Parathyroid adenoma (tissue), 2 donors: ENCODE data around the gene E2F3.
"Not testable (repeated sequence)": the region's sequence is repeated elsewhere in the genome, so short reads cannot be mapped to it uniquely, and the experiment has no call there.

Experiments
- H2AFZ ChIP-seq: fragments of 300-600 bp; sonication (generic); one replicate; pipeline ENCODE4 v1.7.0; 2017; ENCODE audit warnings: antibody characterized with exemption, mild to moderate bottlenecking
- H3K27ac ChIP-seq: fragments of 300-600 bp; sonication (generic); one replicate; pipeline ENCODE4 v1.7.0; 2017
- H3K27me3 ChIP-seq: fragments of 300-600 bp; sonication (generic); one replicate; pipeline ENCODE4 v1.7.0; 2017; ENCODE audit warnings: low read length; ENCODE audit not compliant: control insufficient read depth, insufficient read depth
- H3K36me3 ChIP-seq: fragments of 300-600 bp; sonication (generic); one replicate; pipeline ENCODE4 v1.7.0; 2017; ENCODE audit warnings: low read length; ENCODE audit not compliant: control insufficient read depth, insufficient read depth
- H3K4me1 ChIP-seq: fragments of 300-600 bp; sonication (generic); one replicate; pipeline ENCODE4 v1.7.0; 2017; ENCODE audit warnings: control low read depth
- H3K4me2 ChIP-seq: fragments of 300-600 bp; sonication (generic); one replicate; pipeline ENCODE4 v1.7.0; 2017; ENCODE audit warnings: low read length
- H3K4me3 ChIP-seq: fragments of 300-600 bp; sonication (generic); one replicate; pipeline ENCODE4 v1.7.0; 2017; ENCODE audit warnings: low read depth, low read length
- H3K79me2 ChIP-seq: fragments of 300-600 bp; sonication (generic); one replicate; pipeline ENCODE4 v1.7.0; 2017; ENCODE audit warnings: control low read depth
- H3K9ac ChIP-seq: fragments of 300-600 bp; sonication (generic); one replicate; pipeline ENCODE4 v1.7.0; 2017; ENCODE audit warnings: mild to moderate bottlenecking
- H3K9me3 ChIP-seq: fragments of 300-600 bp; sonication (generic); one replicate; pipeline ENCODE4 v1.7.0; 2017; ENCODE audit warnings: low read length; ENCODE audit not compliant: control insufficient read depth
- TF ChIP-seq, protein P1 (sequence below): fragments of 300-600 bp; sonication (generic); IDR thresholded peaks from one replicate; pipeline ENCODE4 v1.7.0; 2017; ENCODE audit warnings: antibody characterized with exemption, mild to moderate bottlenecking
- donor health status: primary hyperparathyroidism.

E2F3 gene

DNA sequence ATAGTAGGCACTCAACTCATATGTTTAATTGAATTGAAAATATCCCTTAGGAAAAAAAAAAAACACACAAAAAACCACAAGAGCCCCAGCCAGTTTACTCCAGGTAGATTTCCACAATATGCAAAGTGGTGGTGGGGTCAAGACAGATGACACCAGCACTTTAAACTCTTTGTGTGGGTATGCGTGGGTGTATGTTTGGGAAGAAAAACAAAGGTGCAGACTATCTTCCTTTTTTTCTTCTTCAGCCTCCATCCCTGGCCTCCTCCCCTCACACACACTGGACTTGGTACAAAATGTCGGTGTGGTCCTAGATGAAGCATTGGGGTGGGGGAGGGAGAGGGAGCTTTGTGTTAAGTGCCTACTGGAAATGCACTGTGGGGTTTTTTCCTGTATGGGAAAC lies 90.4 kb downstream of the E2F3 start:
- H3K4me2 ChIP-seq: no peak overlapping the region

DNA sequence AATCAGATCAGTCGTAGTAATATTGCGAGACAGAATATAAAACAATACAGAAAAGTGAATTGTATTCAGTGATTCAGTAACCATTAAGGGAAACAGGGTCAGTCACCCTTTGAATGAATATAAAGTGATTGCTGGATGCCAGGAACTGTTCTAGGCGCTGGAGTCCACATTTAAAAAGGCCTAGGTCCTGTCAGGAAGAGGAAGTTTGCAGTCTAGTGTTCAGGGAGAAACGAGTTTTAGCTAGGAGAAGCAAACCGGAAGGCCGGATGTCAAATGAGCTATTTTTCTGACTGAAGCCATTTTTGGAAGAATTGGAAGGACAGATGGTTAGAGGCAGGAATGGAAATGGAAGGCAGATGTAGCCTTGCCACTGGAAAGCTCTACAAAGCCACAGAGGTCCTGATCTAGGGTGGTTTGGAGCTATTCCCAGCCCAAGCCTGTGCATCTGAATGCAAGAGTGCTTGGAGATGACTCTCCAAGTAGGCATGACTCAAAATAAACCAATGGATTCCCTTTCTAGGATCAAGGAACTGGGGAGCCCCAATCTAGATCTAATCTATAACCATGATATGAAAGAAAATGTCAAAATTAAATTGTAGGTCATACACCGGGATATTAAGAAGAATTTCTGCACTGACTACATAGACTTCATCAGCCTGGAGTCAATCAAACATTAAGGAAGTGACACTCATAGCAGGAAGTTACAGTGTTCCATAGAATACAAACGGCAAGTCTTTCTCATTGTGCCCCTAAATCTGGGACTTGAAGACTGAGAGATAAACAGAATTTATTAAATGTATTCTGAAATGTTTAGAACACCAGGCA lies 95.7 kb downstream of the E2F3 start:
- Histone ChIP-seq H3K27me3 (no peaks in the 10 kb centered on the region), H2AFZ (no peak overlapping the region), H3K9ac (no peak overlapping the region), H3K9me3 (no peaks in the 10 kb centered on the region), H3K4me3 (no peak overlapping the region), H3K27ac (no peak overlapping the region), H3K79me2 (no peaks in the 10 kb centered on the region), H3K4me1 (no peaks in the 10 kb centered on the region), H3K4me2 (no peak overlapping the region), H3K36me3 (no peaks in the 10 kb centered on the region)
- TF ChIP-seq, protein P1, sequence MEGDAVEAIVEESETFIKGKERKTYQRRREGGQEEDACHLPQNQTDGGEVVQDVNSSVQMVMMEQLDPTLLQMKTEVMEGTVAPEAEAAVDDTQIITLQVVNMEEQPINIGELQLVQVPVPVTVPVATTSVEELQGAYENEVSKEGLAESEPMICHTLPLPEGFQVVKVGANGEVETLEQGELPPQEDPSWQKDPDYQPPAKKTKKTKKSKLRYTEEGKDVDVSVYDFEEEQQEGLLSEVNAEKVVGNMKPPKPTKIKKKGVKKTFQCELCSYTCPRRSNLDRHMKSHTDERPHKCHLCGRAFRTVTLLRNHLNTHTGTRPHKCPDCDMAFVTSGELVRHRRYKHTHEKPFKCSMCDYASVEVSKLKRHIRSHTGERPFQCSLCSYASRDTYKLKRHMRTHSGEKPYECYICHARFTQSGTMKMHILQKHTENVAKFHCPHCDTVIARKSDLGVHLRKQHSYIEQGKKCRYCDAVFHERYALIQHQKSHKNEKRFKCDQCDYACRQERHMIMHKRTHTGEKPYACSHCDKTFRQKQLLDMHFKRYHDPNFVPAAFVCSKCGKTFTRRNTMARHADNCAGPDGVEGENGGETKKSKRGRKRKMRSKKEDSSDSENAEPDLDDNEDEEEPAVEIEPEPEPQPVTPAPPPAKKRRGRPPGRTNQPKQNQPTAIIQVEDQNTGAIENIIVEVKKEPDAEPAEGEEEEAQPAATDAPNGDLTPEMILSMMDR: no peak

More for the DNA sequence above, 90.4 kb downstream of the E2F3 start:
- H3K9me3 ChIP-seq: no peaks in the 10 kb centered on the region
- H3K27me3 ChIP-seq: no peaks in the 10 kb centered on the region
- H3K36me3 ChIP-seq: no peaks in the 10 kb centered on the region
- H3K79me2 ChIP-seq: no peaks in the 10 kb centered on the region
- no peak overlapping the region for H2AFZ ChIP-seq
- H3K4me1 ChIP-seq: no peaks in the 10 kb centered on the region
- H3K4me3 ChIP-seq: no peak overlapping the region
- no peak overlapping the region for H3K27ac ChIP-seq
- TF ChIP-seq, protein P1: no peak
- no peak overlapping the region for H3K9ac ChIP-seq

DNA sequence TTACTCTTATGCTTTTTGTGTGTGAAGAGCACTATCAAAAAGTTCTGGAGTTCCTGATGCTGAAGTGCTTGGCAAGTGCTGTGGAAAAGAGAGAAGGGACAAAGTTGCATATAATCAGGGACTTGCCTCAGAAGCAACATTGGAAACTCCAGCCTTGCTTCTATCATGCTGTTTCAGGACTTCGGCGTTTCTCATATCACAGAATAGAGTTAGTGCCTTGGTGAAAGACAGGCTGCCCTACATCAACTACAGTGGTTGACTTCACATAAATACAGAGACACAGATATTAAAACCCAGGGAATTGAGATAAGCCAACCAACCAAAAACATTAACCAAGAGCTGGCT lies 96.3 kb downstream of the E2F3 start:
- H3K36me3 ChIP-seq: no peaks in the 10 kb centered on the region
- no peak overlapping the region for H3K4me3 ChIP-seq
- TF ChIP-seq, protein P1: no peak
- H3K79me2 ChIP-seq: no peaks in the 10 kb centered on the region
- no peaks in the 10 kb centered on the region for H3K4me1 ChIP-seq
- H3K4me2 ChIP-seq: no peak overlapping the region
- H3K9me3 ChIP-seq: no peaks in the 10 kb centered on the region
- no peak overlapping the region for H2AFZ ChIP-seq
- no peak overlapping the region for H3K9ac ChIP-seq
- H3K27me3 ChIP-seq: no peaks in the 10 kb centered on the region
- no peak overlapping the region for H3K27ac ChIP-seq

DNA sequence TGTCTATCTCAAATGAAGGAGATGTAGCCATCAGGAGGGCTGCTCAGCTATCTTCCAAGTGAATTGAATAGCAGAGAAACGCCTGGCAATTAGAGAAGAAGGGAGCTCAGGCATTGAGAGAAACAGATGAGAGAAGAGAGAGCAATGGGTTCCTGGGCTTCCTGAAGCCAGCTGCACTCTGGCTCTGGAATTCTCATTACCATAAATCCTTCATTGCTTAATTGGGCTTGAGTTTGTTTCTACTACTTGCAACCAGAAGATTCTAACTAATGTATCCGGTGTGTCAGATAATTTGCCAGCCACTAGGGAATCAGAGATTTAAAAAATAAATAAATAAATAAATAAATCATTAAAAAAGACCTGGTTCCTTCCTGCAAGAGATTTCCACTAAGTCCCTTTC lies 107.5 kb downstream of the E2F3 start:
- TF ChIP-seq, protein P1: no peak
- no peak overlapping the region for H3K27ac ChIP-seq
- no peak overlapping the region for H3K9ac ChIP-seq
- no peak overlapping the region for H3K4me2 ChIP-seq
- H2AFZ ChIP-seq: no peak overlapping the region
- no peak overlapping the region for H3K4me3 ChIP-seq
- no peaks in the 10 kb centered on the region for H3K79me2 ChIP-seq
- no peaks in the 10 kb centered on the region for H3K9me3 ChIP-seq
- no peaks in the 10 kb centered on the region for H3K4me1 ChIP-seq
- H3K36me3 ChIP-seq: no peaks in the 10 kb centered on the region
- H3K27me3 ChIP-seq: no peaks in the 10 kb centered on the region

DNA sequence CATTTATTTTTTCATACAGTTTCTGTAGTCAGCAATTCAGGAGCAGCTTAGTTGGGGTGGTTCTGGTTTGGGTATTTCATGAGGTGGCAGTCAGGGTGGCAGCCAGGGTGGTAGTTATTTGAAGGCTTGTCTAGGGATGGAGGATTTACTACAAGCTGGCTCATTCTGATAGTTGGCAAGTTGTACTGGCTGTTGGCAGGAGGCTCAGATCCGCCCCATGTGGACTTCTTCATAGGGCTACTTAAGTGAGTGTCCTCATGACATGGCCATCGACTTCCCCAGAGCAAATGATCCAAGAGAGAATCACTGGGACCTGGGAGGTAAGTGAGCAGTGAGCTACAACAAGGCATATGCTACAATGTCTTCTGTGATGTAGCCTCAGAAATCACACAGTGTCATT lies 110.2 kb downstream of the E2F3 start:
- no peaks in the 10 kb centered on the region for H3K27me3 ChIP-seq
- TF ChIP-seq, protein P1: no peak
- no peak overlapping the region for H3K9ac ChIP-seq
- H3K4me3 ChIP-seq: no peak overlapping the region
- no peak overlapping the region for H3K27ac ChIP-seq
- H3K79me2 ChIP-seq: no peaks in the 10 kb centered on the region
- H3K4me2 ChIP-seq: no peak overlapping the region
- no peak overlapping the region for H2AFZ ChIP-seq
- H3K36me3 ChIP-seq: no peaks in the 10 kb centered on the region
- H3K4me1 ChIP-seq: no peaks in the 10 kb centered on the region
- no peaks in the 10 kb centered on the region for H3K9me3 ChIP-seq

DNA sequence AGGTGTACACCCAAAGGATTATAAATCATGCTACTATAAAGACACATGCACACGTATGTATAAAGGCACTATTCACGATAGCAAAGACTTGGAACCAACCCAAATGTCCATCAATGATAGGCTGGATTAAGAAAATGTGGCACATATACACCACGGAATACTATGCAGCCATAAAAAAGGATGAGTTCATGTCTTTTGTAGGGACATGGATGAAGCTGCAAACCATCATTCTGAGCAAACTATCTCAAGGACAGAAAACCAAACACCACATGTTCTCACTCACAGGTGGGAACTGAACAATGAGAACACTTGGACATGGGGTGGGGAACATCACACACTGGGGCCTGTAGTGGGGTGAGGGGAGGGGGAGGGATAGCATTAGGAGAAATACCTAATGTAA lies 123.5 kb downstream of the E2F3 start:
- not testable (repeated sequence) for H3K4me1 ChIP-seq, H3K9me3 ChIP-seq, H3K27ac ChIP-seq, H2AFZ ChIP-seq, H3K4me3 ChIP-seq, H3K4me2 ChIP-seq, H3K27me3 ChIP-seq, H3K79me2 ChIP-seq, H3K36me3 ChIP-seq, H3K9ac ChIP-seq
